Posterior vena cava (tissue), 2 donors: Measurements from ENCODE around the gene ANGEL2. TPM values are rescaled to one million over a fixed set of nuclear protein-coding genes. Genes with fewer than 3 reads are reported as not detected.
"Not testable (repeated sequence)": the region's sequence is repeated elsewhere in the genome, so short reads cannot be mapped to it uniquely, and the experiment has no call there.

ENCODE experiments used
- DNase-seq: peaks from one replicate; pipeline ENCODE4 v3.0.0-alpha.2; 2020; ENCODE audit warnings: low spot score
- intact Hi-C, 2 donors: fragments of 100-400 bp; cut with DNase I; formaldehyde crosslinking; loops; one replicate each; pipeline versions ENCODE4 v1.14.1 to v1.14.2; 2022 to 2023
- total RNA-seq, 2 donors: library from RNA; stranded (reverse); fragmentation: NEBNext Ultra II Directional; extraction: Animal tissue kit (Norgen Biotek cat#: 25700); gene quantifications; one replicate each; pipeline ENCODE4 v1.2.1, GENCODE V29; 2021
- donor health status: DM: yes; HTN: yes; CAD: no.
- donor health status: DM: yes; HTN: yes; CAD: no.

ANGEL2 gene
- total RNA-seq, 2 donors from 2014 or later, result 29.7 to 31.1 TPM

- no peak for DNase-seq
- intact Hi-C loops, result no loop called here
Observed at GRCh38 chr1:213032651-213033050, 17.0 kb upstream of the ANGEL2 start.

GRCh38 chr1:213027024-213027423, 11.4 kb upstream of the ANGEL2 start:
- DNase-seq, intact Hi-C loops: not testable (repeated sequence)

- intact Hi-C loops, result no loop called here
- DNase-seq, result no peak
Observed at GRCh38 chr1:213020016-213020415, 4.3 kb upstream of the ANGEL2 start.

GRCh38 chr1:213019450-213019849, 3.8 kb upstream of the ANGEL2 start:
- intact Hi-C loops, result no loop called here
- no peak for DNase-seq

- DNase-seq, result no peak
- intact Hi-C loops, result no loop called here
Observed at GRCh38 chr1:213017447-213018273, 2.0 kb upstream of the ANGEL2 start.

GRCh38 chr1:213014642-213015041, 1.0 kb downstream of the ANGEL2 start:
- no peak for DNase-seq
- intact Hi-C loops, result no loop called here

GRCh38 chr1:213008564-213008963, 7.1 kb downstream of the ANGEL2 start:
- intact Hi-C loops, result no loop called here
- DNase-seq, result no peak

- intact Hi-C loops, result no loop called here
- DNase-seq, result no peak
Observed at GRCh38 chr1:213003256-213003655, 12.4 kb downstream of the ANGEL2 start.

GRCh38 chr1:212994926-212995325, 20.7 kb downstream of the ANGEL2 start:
- DNase-seq, result no peak
- intact Hi-C loops, result loop anchor here (10.0 kb wide), 2 partner anchors 170 to 180 kb away; no protein-coding TSS in a partner anchor

- intact Hi-C loops, result loop anchor here (10.0 kb wide), 2 partner anchors 169 to 179 kb away; no protein-coding TSS in a partner anchor
- not testable (repeated sequence) for DNase-seq
Observed at GRCh38 chr1:212993960-212994359, 21.7 kb downstream of the ANGEL2 start.

GRCh38 chr1:212990276-212990675, 25.4 kb downstream of the ANGEL2 start:
- no peak for DNase-seq
- intact Hi-C loops, result loop anchor here (10.0 kb wide), 2 partner anchors 165 to 175 kb away; no protein-coding TSS in a partner anchor

GRCh38 chr1:212987702-212988322, 27.9 kb downstream of the ANGEL2 start:
- DNase-seq, result no peak
- intact Hi-C loops, result no loop called here

- DNase-seq, result no peak
- intact Hi-C loops, result no loop called here
Observed at GRCh38 chr1:212986551-212986950, 29.1 kb downstream of the ANGEL2 start.

- DNase-seq, result no peak
- intact Hi-C loops, result no loop called here
Observed at GRCh38 chr1:212984522-212985291, 31.0 kb downstream of the ANGEL2 start.

- intact Hi-C loops, result no loop called here
- no peak for DNase-seq
Observed at GRCh38 chr1:212983482-212983881, 32.2 kb downstream of the ANGEL2 start.

GRCh38 chr1:212982430-212983152, 33.1 kb downstream of the ANGEL2 start:
- intact Hi-C loops, result no loop called here

GRCh38 chr1:212981571-212982328, 33.9 kb downstream of the ANGEL2 start:
- intact Hi-C loops, result no loop called here
- DNase-seq, result no peak

More at GRCh38 chr1:212982430-212983152, 33.1 kb downstream of the ANGEL2 start:
- no peak for DNase-seq

GRCh38 chr1:212981025-212981495, 34.6 kb downstream of the ANGEL2 start:
- intact Hi-C loops, result no loop called here
- DNase-seq, result no peak
